ENCODE measurements around the gene CCDC15. TPM values are rescaled to one million over a fixed set of nuclear protein-coding genes. Genes with fewer than 3 reads are reported as not detected.

CCDC15 gene
- total RNA-seq, 1 experiment from 2014 or later = 2.8 TPM

DNA sequence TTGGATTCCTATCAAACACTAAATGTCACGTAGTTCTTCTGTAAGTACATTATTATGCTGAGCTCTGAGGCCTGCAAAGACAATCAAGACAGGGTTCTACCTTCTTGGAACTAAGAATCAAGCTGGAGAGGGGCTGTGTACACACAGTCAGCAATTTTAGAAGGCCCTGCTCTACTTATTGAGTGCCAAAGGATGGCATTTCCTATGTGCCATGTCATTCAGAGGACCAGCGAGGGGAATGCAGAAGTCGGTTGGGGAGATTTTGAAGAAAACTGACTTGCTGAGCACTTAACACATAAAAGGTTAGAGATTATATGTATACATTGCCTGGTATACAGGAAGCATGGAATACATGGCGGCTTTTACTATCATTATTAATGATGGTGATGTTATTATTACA, 114.4 kb downstream of the CCDC15 start:
- Histone ChIP-seq H4K20me1 (ENCODE audit: control insufficient read depth, insufficient read depth, insufficient read length) (no peaks in the 10 kb centered on the region), H2BK5ac (ENCODE audit: insufficient read length, low read length) (no peak overlapping the region), H2BK12ac (ENCODE audit: insufficient read length, low read depth, low read length) (no peak overlapping the region), H3K9ac (ENCODE audit: extremely low read depth, insufficient read length, low read length) (no peak overlapping the region), H4K91ac (ENCODE audit: insufficient read length, low read depth, low read length) (no peak overlapping the region), H3K4ac (ENCODE audit: low read depth, low read length) (no peak overlapping the region), H2BK20ac (ENCODE audit: low read depth, low read length, poor library complexity, severe bottlenecking) (no peak overlapping the region), H4K8ac (replicated peaks; ENCODE audit: insufficient read length, low read depth, low read length) (no peak overlapping the region), H3K4me1 (ENCODE audit: insufficient read depth, low read length) (no peaks in the 10 kb centered on the region), H3K27me3 (ENCODE audit: insufficient read depth, low read length) (no peaks in the 10 kb centered on the region; the same call in 1 of the 2 replicates), H4K5ac (ENCODE audit: insufficient read length, low read depth, low read length) (no peak overlapping the region), H3K56ac (ENCODE audit: insufficient read length, low read depth, low read length) (no peak overlapping the region), H2BK120ac (ENCODE audit: low read depth, low read length, poor library complexity, severe bottlenecking) (no peak overlapping the region), H3K9me3 (ENCODE audit: control insufficient read depth, low read depth, low read length) (no peaks in the 10 kb centered on the region), H3T11ph (ENCODE audit: low read length) (no peak overlapping the region), H3K14ac (ENCODE audit: insufficient read depth, low read length) (no peak overlapping the region), H2BK15ac (ENCODE audit: low read depth, low read length) (no peak overlapping the region), H3K4me2 (ENCODE audit: insufficient read depth, insufficient read length, low read length) (no peak overlapping the region), H3K23ac (ENCODE audit: insufficient read length, low read depth, low read length) (no peak overlapping the region), H3K23me2 (ENCODE audit: insufficient read length, low read depth, low read length, poor library complexity, severe bottlenecking) (peaks cover 8% of the 10 kb centered on the region), H3K79me1 (ENCODE audit: insufficient read depth, low read depth, low read length, poor library complexity, severe bottlenecking) (no peaks in the 10 kb centered on the region), H3K18ac (ENCODE audit: insufficient read length, low read depth, low read length) (no peak overlapping the region), H3K27ac (ENCODE audit: insufficient read length, low read depth, low read length) (no peak overlapping the region), H3K79me2 (ENCODE audit: insufficient read depth, low read length) (no peaks in the 10 kb centered on the region), H2AFZ (ENCODE audit: low read length) (no peak overlapping the region), H2AK5ac (ENCODE audit: insufficient read length, low read length) (no peak overlapping the region)
- Mint-ChIP-seq H3K36me3 (ENCODE audit: insufficient read depth in 1 of 3, low read depth in 3 of 3) (no peaks in the 10 kb centered on the region), H3K4me1 (peaks cover 20 to 24% of the 10 kb centered on the region in 2 experiments), H3K9me3 (no peaks in the 10 kb centered on the region), H3K27me3 (ENCODE audit: low read depth) (peaks cover 37% of the 10 kb centered on the region), H3K27ac (no peak overlapping the region), H3K4me3 (no peak overlapping the region)
- no peak for DNase-seq
- TF ChIP-seq CTCF (conservative IDR thresholded peaks at IDR 0.05) = no peak
- no CpG with 5 or more reads among the region's 4 CpGs for WGBS (ENCODE audit: extremely low coverage, insufficient read length, low lambda C conversion rate)
